ENCODE data around the gene GNG7. TPM values are rescaled to one million over a fixed set of nuclear protein-coding genes. Genes with fewer than 3 reads are reported as not detected.

GNG7 gene
- total and polyA plus RNA-seq, 10 of the 15 experiments (the other 5 are each of a cell fraction or from before 2014, with no cell fraction given), result 1.9 to 13.6 (median 6.5) TPM

GRCh38 chr19:2488405-2488941, 214.0 kb downstream of the GNG7 start:
- ChIA-PET POLR2A (no interaction called here), SMC1A (ENCODE audit: uncharacterized antibody, unreplicated experiment) (no interaction called here), CTCF (no interaction called here), RAD21 (ENCODE audit: unreplicated experiment) (no interaction called here)
- no peak overlapping the region for H3K27ac ChIP-seq (ENCODE audit: control insufficient read depth, insufficient read depth)
- no peaks in the 10 kb centered on the region for H4K20me1 ChIP-seq (ENCODE audit: control insufficient read depth, insufficient read depth)
- H3K27me3 ChIP-seq (replicated peaks in 1 of 2; ENCODE audit: control insufficient read depth in 2 of 2, insufficient read depth in 2 of 2, low read length in 1 of 2), result peaks cover 0 to 7% of the 10 kb centered on the region in 2 experiments; a peak in 2 of 4 replicates
- no TSS peak for BruUV-seq (replicated peaks)
- intact Hi-C loops (cut with micrococcal nuclease; ENCODE audit: unreplicated experiment) (no loop called here), in situ Hi-C loops (cut with MboI) (no loop called here)
- no peaks in the 10 kb centered on the region for H3K79me2 ChIP-seq (ENCODE audit: control insufficient read depth, insufficient read depth, low read length)
- no peak for ATAC-seq
- DNase-seq (ENCODE audit: low read depth, low spot score), result no peak
- H3K36me3 ChIP-seq (ENCODE audit: control insufficient read depth in 2 of 2, insufficient read depth in 2 of 2, low read length in 1 of 2), result no peaks in the 10 kb centered on the region
- FAIRE-seq, result no peak
- H3K9me3 ChIP-seq (replicated peaks; ENCODE audit: control insufficient read depth, insufficient read depth, low read length), result no peaks in the 10 kb centered on the region; the same call in 2 of the 3 replicates
- H3K4me2 ChIP-seq (ENCODE audit: control insufficient read depth, insufficient read depth), result peak overlapping the region; percentile 72
- H3K4me3 ChIP-seq, result no peak overlapping the region
- peaks cover 23% of the 10 kb centered on the region for H3K4me1 ChIP-seq (ENCODE audit: control insufficient read depth, insufficient read depth, low read length)
- 16% methylated on average over 30 of the region's 32 CpGs for WGBS (ENCODE audit: insufficient coverage, insufficient replicate concordance, low lambda C conversion rate, missing lambda C conversion rate)
- no peak overlapping the region for H3K9ac ChIP-seq (ENCODE audit: control insufficient read depth, insufficient read depth, low read length)
- peak overlapping the region; percentile 13; the same call in 1 of the 2 replicates for H2AFZ ChIP-seq (ENCODE audit: control insufficient read depth, low read depth, low read length)
- TF ChIP-seq ZNF274 (IDR thresholded peaks at IDR 0.05; ENCODE audit: insufficient read depth, insufficient read length) (no peak), ZBED1 (IDR thresholded peaks at IDR 0.05; ENCODE audit: borderline replicate concordance) (no peak), ATF2 (IDR thresholded peaks at IDR 0.05; ENCODE audit: low read length) (no peak), NR2C2 (IDR thresholded peaks at IDR 0.05; ENCODE audit: borderline replicate concordance, control insufficient read depth, insufficient read length, low read depth) (no peak), SUZ12 (IDR thresholded peaks at IDR 0.05; ENCODE audit: unreplicated experiment) (no peak), KLF5 (IDR thresholded peaks at IDR 0.05; ENCODE audit: partially characterized antibody) (no peak), HDGF (IDR thresholded peaks at IDR 0.05) (no peak), CREB1 (IDR thresholded peaks at IDR 0.05; ENCODE audit: low read depth) (no peak), PML (IDR thresholded peaks at IDR 0.05; ENCODE audit: low read length) (no peak), MAX (IDR thresholded peaks at IDR 0.05; ENCODE audit: low read depth, low read length) (no peak), TCF7 (IDR thresholded peaks at IDR 0.05; ENCODE audit: borderline replicate concordance) (no peak), KAT2A (conservative IDR thresholded peaks at IDR 0.05; ENCODE audit: control insufficient read depth, low read depth, low read length) (no peak), ASH2L (IDR thresholded peaks at IDR 0.05; ENCODE audit: borderline replicate concordance, low read depth) (no peak), FOXK2 (IDR thresholded peaks at IDR 0.05) (no peak), ZNF622 (IDR thresholded peaks at IDR 0.05) (no peak)
- TF ChIP-seq, protein P1, sequence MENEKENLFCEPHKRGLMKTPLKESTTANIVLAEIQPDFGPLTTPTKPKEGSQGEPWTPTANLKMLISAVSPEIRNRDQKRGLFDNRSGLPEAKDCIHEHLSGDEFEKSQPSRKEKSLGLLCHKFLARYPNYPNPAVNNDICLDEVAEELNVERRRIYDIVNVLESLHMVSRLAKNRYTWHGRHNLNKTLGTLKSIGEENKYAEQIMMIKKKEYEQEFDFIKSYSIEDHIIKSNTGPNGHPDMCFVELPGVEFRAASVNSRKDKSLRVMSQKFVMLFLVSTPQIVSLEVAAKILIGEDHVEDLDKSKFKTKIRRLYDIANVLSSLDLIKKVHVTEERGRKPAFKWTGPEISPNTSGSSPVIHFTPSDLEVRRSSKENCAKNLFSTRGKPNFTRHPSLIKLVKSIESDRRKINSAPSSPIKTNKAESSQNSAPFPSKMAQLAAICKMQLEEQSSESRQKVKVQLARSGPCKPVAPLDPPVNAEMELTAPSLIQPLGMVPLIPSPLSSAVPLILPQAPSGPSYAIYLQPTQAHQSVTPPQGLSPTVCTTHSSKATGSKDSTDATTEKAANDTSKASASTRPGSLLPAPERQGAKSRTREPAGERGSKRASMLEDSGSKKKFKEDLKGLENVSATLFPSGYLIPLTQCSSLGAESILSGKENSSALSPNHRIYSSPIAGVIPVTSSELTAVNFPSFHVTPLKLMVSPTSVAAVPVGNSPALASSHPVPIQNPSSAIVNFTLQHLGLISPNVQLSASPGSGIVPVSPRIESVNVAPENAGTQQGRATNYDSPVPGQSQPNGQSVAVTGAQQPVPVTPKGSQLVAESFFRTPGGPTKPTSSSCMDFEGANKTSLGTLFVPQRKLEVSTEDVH (IDR thresholded peaks at IDR 0.05; ENCODE audit: low read depth, partially characterized antibody), result no peak
- TF ChIP-seq, protein P2, sequence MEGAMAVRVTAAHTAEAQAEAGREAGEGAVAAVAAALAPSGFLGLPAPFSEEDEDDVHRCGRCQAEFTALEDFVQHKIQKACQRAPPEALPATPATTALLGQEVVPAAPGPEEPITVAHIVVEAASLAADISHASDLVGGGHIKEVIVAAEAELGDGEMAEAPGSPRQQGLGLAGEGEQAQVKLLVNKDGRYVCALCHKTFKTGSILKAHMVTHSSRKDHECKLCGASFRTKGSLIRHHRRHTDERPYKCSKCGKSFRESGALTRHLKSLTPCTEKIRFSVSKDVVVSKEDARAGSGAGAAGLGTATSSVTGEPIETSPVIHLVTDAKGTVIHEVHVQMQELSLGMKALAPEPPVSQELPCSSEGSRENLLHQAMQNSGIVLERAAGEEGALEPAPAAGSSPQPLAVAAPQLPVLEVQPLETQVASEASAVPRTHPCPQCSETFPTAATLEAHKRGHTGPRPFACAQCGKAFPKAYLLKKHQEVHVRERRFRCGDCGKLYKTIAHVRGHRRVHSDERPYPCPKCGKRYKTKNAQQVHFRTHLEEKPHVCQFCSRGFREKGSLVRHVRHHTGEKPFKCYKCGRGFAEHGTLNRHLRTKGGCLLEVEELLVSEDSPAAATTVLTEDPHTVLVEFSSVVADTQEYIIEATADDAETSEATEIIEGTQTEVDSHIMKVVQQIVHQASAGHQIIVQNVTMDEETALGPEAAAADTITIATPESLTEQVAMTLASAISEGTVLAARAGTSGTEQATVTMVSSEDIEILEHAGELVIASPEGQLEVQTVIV (IDR thresholded peaks at IDR 0.05; ENCODE audit: borderline replicate concordance, partially characterized antibody), result no peak

Measured in GM12878 (cell line).